Measurements from ENCODE around the gene JAM3.

DNA sequence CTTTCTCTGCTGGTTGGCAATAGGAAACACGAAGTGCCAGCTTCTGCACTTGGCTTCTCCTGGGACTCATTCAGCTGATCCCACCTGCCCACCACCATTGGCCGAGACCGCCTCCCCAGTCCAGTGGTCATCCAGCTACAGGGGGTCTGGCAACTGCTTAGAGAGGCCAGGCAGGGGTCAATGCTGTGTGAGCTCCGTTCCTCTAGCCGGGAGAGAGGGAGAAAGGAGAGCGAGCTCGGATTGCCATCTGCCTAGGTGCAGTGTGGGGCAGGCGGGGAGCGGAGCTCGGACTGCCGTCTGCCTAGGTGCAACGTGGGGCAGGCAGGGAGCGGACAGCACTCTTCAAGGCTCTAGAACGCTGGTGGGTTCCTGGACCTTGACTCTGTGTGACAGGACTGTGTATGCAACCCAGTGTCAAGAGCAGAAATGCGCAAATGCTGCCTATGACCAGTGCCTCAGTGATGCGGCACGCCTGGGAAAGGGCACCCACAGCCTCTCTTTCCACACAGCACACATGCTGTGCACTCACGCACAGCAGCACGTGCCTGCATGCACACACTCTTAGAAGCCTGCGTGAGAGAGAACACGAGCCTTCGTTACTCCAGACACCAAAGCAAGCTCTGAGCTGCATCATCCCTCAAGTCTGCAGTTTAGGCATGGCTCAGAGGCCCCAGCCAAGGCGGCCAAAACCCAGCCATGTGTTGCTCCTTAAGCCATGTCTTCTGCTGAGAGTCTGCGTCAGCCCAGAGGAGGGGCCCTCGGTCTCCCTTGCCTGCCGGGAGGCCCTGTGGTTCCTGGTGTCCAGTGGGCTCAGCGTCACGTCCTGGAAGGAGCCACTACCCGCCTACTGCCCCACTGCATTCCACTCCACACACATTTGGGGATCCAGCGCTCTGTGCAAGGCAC lies 26.8 kb upstream of the JAM3 start:
- no peak for TF ChIP-seq CEBPB (IDR thresholded peaks at IDR 0.05; ENCODE audit: low read depth, low read length)
- TF ChIP-seq, protein P1, sequence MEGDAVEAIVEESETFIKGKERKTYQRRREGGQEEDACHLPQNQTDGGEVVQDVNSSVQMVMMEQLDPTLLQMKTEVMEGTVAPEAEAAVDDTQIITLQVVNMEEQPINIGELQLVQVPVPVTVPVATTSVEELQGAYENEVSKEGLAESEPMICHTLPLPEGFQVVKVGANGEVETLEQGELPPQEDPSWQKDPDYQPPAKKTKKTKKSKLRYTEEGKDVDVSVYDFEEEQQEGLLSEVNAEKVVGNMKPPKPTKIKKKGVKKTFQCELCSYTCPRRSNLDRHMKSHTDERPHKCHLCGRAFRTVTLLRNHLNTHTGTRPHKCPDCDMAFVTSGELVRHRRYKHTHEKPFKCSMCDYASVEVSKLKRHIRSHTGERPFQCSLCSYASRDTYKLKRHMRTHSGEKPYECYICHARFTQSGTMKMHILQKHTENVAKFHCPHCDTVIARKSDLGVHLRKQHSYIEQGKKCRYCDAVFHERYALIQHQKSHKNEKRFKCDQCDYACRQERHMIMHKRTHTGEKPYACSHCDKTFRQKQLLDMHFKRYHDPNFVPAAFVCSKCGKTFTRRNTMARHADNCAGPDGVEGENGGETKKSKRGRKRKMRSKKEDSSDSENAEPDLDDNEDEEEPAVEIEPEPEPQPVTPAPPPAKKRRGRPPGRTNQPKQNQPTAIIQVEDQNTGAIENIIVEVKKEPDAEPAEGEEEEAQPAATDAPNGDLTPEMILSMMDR (IDR thresholded peaks at IDR 0.05; ENCODE audit: control extremely low read depth in 1 of 3, insufficient read depth in 1 of 3, low read depth in 1 of 3, low read length in 3 of 3): no peak
- no peak for TF ChIP-seq POLR2A (IDR thresholded peaks at IDR 0.05; ENCODE audit: control extremely low read depth in 1 of 2, low read depth in 2 of 2, low read length in 2 of 2)
- TF ChIP-seq ZNF274 (IDR thresholded peaks at IDR 0.05; ENCODE audit: borderline replicate concordance, extremely low read depth, low read length): no peak
- TF ChIP-seq JUN (IDR thresholded peaks at IDR 0.05; ENCODE audit: low read depth, low read length): no peak

Measured in H1 (cell line).